HT-29 (cell line): ENCODE results near the gene FOXP1. TPM values are rescaled to one million over a fixed set of nuclear protein-coding genes. Genes with fewer than 3 reads are reported as not detected.

Experiments
- DNase-seq: peaks from one replicate; pipeline ENCODE4 v3.0.0-alpha.2; 2015; ENCODE audit warnings: low spot score
- total RNA-seq: library from RNA; depleted of rRNA; stranded (reverse); fragments of >200 nt; shearing (Covaris generic); gene quantifications from 2 replicates; pipeline ENCODE4 v1.2.3, GENCODE V29; 2014

FOXP1 gene
- total RNA-seq, 1 experiment from 2014 or later: 31.0 TPM

DNA sequence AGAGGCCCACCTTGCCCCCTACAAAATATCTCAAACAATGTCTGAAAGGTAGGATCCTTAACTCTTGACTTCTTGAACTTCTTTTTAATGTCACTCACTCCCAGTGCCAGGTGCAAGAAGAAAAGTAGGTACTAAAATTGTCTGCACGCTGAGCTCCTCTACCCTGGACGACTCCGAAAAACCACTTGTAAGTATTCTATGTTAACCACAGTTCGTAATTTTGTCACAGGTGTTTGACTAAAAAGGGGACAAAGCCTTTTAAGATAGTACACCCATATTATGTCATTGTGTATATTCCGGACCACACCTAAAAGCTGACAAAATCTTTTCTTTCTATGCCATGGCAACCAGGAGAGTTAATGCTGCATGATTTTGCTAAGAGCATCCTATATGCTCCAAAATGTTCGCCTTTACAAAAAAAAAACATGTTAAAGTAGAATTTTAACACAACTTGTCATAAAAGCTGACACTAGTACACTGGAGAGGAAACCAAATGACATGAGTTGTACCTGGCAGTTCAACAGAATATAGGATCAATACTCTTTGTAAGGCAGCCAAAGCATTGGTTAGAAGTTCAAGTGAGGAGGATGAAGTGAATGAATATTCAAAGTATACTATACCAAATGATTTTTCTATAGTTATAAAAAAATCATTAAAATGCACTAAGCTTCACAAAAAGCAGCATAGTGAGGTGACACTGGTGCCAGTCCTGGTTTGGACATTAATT, 210.5 kb downstream of the FOXP1 start:
- no peak for DNase-seq

DNA sequence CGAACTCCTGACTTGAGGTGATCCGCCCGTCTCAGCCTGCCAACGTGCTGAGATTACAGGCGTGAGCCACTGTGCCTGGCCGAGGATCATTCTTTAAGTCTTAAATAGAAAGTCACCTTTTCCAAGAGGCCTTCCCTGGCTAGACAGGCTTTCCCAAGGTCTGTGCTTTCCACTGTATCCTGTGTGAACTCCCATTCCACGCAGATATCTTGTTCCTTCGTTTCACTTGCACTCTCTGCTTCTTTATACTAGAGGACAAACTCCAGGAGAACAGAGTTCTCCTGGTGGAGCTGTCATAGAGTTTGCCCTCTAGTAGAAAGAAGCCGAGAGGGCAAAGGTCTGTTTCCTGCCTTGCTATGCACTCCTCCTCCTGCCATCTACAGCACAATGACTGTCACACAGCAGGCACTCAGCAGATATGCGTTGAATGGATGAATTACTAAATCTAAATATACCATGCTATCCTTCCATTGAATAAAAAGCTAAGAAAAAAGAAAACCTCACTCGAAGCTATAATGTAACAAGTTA, 211.2 kb downstream of the FOXP1 start:
- DNase-seq: no peak

DNA sequence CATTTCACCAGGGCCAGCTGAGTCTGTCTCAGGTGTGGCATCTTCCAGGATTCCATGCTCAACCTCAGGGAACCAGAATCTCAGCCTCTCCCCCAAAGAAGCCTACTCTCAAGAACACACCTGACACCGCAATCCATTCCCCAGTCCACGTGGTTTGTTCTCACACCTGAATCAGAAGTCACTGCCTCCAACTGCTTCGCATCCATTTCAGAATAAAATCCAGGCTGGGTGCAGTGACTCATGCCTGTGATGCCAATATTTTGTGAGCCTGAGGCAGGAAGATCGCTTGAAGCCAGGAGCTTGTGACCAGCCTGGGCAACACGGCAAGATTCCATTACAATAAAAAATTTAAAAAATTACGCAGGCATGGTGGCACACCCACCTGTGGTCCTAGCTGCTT, 212.2 kb downstream of the FOXP1 start:
- DNase-seq: no peak

DNA sequence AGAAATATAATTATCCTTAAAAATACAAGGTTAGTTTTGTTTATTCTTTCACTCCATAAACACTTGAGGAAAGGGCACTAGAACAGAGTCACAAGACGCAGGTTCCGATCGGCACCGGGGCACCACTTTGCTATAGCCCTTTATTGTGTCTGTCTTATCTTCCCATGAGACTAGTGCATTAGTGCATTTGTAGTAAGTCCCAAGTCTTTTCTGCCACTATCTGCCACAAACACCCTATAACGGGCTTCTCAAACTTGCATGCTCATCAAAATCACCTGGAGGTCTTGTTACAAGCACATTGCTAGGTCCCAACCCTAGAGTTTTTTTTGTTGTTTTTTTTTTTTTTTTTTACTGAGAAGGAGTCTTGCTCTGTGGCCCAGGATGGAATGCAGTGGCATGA, 213.1 kb downstream of the FOXP1 start:
- no peak for DNase-seq

DNA sequence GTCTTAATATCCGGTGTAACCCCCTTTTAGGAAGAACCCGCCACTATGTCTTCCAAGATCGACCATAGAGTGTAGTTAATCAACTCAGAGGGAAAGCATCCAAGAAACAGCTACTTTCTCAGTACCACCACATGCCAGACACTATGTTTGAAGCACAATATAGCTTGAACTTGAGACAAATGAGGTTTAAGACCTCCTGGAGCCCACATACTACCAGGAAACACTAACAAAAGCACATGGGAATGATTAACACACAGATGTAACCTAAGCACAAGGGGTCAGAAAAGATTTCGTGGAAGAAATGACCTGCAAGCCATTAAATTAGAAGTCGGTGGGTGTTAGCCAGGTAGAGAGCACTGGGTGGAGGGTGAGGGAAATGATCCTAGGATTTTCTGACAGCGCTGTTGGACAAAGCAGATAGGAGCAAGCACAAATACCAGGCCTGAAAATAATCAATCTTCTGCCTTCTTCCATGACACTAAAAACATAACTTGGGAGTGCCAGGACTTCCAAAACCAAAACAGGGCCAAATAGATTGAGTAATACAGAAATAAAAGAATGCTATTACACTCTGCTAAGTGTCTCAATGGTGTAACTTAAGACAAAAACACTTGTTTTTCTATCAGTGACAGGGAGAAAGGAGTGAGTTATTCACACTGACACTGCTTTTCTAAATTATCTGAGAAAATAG, 213.7 kb downstream of the FOXP1 start:
- DNase-seq: no peak

DNA sequence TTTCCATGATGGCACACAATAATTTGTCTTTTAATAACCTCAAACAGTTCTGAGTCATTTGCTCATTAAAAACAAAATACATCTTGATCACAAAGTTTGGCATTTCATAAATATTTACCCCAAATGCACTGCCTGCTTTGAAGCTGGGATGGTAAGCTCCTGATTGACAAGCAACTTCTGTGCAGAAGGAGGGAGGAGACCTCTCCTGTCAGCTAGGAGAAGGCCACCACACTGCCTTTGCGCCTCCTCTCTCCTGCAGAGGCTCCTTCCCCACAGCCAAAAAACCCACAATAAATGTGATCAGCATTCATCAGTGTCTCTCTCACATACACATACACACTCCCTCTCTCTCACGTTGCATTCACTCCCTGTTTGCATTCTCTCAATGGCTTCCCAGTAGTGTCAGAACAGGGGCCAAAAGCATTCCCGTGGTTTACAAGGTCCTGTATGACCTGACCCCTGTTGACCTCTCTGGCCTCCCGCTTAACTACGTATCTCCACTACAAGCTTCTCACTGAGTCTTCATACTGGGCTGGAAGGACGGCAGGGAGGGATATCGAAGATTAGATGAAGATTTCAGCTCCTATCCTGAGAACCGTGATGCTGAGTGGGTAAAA, 216.4 kb downstream of the FOXP1 start:
- DNase-seq: no peak

DNA sequence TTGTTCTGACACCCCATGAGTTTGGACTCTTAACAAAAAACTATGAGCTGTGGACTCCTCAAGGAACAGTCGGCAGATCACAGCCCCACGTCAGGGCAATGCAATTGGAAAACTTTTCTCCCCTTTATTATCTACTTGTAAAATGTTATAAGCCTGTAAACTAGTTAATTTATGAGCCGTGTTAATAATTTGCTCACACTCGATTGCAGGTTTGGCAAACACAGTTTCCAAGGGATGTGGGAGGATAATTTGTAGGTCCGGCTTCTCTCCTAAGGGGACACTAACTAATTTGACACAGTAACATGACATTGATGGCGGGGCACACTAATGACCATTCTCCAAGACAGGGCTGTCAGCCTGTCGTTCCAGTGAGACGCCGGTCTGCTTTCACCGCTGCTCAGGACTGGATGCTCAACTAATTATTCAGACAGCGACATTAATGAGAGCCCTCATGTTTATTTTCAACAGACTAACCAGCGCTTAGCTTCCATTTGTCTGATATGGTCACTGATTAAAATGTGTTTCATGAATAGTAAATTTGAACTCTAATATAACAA, 222.1 kb downstream of the FOXP1 start:
- peak; percentile 11 for DNase-seq

DNA sequence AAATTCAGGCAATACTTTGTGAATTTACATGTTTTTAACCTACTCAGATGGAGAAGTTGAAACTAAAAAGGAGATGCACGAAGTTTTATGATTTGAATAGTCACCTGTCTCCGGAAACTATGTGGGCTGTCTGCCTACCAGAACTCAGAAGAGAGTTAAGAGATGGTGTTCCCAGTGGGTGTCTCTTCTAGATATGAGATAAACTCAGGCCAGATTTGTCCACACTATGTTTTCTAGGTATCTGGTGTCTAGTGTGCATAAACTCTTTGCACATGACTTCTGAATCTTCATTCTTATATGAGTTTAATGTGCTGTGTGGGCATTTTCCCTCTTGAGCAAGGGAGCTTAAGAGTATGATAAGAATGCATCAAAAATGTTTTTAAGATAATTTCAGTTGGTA, 222.8 kb downstream of the FOXP1 start:
- no peak for DNase-seq

DNA sequence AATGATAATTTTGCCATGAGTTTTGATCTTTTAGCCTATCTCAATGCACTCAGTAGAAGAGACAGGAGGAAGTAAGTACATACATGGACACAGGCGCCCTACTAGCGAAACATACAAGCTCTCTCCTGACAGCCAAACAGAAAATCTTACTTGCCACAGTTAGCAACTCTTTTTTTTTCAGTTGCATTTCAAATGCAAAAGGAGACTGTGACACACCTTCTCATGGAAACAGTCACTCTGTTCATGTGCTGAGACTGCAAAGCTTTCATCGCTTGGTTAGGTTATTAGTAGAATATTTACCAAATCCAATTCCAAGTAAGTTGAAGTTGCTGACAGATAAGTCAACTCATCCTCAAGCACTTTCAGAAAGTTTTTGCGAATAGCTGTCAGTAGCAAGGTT, 223.3 kb downstream of the FOXP1 start:
- DNase-seq: no peak

DNA sequence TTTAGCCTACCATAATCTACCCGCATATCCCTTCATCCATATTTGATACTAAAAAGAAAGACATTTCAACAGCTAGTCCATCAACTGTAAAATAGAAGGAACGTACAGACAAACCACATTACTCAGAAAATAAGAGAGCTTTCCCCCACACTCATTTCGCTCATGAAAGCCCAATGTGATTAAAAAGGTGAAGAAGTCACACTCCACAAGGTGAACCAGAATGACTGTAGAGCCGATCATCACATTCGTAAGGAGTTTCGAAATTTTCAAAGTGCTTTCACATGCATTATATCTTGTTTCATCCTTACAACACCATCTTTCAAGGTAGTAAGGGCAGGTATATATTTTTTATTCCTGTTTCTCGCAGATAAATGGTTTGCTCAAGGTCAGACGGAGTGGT, 225.3 kb downstream of the FOXP1 start:
- no peak for DNase-seq

DNA sequence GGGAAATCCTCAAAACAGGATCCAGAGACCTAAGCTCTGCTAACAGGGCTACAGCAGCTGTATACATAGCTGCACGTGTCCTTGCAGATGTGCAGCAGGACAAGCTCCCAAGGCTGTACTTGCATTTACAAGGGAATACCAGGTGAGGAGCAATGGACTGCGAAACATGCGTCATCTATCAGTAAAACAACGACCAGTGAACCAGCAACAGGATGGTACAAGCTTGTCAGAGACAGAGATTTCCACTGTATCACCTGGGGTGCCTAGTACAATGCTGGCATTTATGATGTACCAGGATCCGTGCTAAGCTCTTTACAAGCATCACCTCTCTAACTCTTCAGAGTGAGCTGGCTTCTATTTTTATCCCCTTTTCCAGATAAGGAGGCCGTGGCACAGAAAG, 227.3 kb downstream of the FOXP1 start:
- no peak for DNase-seq

DNA sequence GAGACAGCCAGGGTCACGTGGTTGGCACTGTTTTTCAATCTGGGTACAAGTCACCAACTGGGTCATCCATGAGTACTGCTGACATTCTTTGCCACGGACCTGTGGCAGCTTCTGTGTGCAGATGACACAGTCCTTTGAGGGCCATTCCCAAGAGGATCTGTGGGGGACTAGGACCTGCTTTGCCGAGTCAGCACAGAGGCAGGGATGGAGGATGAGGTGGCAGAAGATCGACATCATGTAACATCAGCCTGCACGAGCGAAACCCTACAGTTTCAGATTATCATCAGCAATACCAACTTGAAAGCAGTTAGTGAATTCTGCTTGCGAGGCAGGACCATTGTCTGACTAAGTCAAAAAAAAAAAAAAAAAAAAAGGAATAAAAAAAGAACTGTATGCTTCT, 227.7 kb downstream of the FOXP1 start:
- no peak for DNase-seq

DNA sequence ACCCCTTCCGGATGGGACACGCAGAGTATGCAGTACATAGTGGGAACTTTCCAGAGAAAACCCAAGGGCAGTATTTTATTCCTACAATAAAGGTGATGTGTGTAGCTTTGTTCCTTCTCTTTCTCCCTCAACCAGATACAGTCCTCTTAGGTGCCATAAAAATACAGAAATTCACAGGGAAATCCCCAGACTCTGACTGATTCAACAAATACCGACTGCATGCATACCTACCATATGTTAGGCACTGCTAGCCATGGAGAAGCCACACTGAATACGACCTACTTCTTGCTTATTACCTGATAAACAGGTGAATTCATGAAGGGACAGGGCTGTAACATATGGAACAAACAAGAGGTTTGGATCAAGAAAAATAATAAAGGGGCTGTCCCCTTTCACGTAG, 228.5 kb downstream of the FOXP1 start:
- no peak for DNase-seq

DNA sequence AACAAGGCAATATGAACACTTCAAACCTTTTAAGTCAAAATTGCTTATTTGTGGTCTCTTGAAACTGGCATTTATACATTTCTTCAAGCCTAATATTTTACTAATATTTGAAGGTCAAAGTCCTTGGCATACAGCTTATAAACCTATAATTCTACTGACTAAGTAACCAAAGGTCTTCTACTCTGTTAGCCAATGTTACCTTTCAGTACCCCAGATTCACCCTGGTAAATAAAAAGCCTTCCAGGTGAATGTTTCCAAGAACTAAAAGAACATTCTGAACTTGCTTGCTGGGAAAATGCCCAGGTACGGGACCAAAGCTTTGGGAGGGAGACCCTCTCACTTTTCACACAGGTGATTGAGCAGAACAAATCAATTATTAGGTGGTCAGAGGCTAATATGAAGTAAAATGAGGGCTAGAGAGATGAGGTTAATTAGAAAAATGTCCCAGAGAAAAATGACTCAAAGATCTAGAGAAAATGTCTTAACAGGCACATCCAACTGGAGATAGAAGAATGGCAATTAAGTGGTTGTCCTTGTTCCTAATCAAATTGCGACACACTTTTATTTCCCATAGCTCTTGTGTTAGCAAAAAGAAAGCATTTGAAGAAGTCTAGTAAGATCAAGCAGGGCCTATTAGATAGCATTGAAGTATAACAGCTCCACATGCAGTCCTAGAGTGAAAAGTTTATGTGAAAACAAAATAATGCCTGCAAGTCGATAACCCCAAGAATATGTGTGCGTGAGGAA, 232.0 kb downstream of the FOXP1 start:
- DNase-seq: no peak

DNA sequence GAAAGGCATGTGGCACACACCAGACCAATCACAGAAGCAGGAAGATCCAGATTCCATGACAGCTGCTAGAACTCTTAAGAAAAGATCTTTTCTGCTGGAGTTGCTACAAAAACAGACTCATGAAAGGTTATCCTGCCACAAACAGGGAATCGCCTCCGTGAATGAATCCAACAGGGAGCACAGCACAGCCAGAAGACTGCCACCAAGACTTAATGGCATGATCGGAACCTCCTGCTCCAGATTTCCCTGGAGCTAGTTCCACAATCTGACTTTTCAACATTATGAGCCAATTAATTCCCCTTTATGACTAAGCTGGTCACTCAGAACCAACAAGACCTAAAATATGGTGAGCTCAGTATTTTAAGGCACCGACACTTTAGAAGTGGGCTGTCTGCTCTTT, 232.5 kb downstream of the FOXP1 start:
- DNase-seq: no peak

DNA sequence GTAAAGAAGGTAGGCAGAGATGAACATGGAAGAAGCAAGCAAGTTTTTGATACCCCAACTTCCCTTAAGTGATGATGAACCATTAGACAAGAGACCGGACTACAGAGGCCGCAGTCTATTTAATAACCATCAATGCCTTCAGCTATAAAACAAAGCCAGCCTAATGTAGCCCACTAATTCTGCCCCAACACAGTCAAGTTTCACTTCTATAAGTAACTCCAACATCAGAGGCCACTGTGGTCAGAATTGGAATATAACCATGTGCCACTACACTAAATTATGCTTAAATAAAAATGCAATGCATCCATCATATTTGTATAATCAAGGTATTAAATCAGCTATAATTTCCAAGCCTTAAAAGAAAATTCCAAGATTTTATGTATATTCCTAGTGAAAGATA, 234.7 kb downstream of the FOXP1 start:
- no peak for DNase-seq

DNA sequence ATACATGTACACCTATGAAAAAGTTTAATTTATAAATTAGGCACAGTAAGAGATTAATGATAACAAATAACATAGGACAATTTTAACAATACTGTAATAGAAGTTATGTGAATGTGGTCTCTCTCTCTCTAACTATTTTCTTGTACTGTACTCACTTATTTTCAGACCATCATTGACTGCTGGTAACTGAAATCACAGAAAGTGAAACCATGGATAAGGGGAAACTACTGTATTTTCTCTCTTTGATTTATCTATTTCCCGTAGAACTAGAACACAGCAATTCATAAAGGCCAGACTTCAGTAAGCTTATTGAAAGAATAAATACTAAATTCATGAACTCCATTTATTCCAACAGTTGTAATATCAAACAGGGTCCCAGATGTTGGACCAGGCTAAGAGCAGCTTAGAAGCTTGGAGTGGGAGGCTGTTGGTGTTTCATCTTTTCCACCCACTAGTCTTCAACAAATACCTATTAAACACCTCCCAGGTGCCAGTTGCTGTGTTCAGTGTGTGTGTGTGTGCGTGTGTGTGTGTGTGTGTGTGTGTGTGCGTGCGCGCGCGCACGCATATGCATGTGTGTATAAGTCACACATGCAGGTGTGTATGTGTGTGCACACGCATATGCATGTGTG, 235.4 kb downstream of the FOXP1 start:
- DNase-seq: no peak

DNA sequence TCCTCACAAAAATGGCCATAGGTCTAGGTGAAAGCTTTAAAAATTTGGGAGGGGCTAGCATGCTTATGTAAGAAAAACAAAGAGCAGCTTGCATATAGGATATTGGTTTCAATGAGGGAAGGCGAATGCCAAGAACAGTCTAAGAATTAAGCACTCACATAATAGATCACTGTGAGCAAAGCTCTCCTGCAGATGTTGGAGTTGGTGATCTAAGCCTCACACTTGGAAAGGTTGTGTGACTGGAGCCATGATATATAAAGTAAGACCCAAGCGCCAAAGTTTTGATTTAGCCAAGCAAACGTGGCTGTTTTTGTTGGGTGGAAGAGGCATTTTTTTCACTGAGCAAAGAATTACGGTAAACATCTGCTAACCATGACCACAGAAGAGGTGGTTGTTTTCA, 237.5 kb downstream of the FOXP1 start:
- no peak for DNase-seq

DNA sequence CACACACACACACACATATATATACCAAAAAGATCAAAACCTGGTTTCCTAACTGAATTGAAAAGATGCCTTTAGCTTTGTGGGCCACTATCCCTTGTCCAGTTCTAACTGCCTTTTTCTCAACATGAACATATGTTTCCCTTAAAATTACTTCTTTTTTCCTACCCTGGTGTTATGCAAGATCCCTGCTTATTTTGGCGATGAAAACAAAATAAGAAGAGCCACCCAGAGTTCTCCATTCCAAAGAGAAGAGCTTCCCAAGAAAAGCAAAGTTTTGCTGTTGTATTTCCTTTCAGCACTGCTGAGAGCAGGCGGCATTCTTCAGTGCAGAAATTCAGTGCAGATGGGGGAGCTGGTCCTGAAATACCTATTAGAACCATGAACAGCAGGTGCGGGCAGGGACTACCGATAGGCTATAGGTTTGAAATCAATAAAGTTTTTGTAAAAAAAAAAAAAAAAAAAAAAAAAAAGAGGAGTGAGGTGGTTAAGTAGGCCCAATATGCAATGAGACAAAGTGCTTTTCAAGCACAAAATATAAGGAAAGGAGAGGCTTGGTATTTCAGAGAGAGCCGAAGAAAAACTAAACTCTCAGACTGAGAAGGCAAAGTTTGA, 238.0 kb downstream of the FOXP1 start:
- DNase-seq: no peak

DNA sequence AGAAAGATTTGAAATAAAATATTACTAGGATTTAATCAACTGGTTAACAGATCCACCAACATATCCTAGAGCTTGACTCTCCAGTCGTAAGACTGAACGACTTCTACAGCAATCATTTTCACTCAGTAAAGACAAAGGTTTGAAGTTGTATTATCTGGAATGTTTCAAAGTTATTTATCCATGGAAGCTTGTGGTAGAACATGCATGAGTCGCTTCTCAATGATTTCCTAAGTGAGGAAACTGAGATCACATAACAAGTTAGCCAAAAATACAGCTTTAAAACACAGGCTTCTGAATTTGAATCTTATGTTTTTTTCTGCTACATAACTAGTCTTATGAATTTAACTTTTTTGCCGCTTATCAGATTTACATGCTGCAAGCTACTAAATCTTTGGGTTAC, 241.8 kb downstream of the FOXP1 start:
- no peak for DNase-seq

DNA sequence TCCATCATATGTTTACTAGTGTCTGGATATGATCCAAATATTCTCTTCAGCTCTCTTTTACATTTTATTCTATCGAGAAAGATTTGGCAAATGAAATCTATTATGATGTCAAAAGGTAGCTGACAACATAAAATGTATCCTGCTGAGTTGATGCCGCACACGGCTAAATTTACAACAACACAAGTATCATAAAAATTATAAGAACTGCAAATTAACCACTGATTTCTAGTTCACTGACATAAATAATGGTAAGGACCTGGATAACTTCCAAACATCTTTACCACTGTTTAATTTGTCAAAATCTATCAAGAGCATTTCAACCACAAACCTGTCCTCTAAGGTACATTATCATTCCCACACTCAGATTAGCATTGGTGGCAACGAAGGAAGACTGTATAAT, 244.5 kb downstream of the FOXP1 start:
- no peak for DNase-seq
